ENCODE results near the gene MOB3B. TPM values are rescaled to one million over a fixed set of nuclear protein-coding genes. Genes with fewer than 3 reads are reported as not detected.

MOB3B gene
- 2.3 TPM for total RNA-seq
- 7.8 TPM for polyA plus RNA-seq
- long read RNA-seq, donor 1, full-length matches to known transcripts, result 1 of 1 reads
- long read RNA-seq, donor 1, partial matches to known transcripts, result 0 of 1 reads
- long read RNA-seq, donor 1, other reads (novel, unspliced or antisense), result 0 of 1 reads
- long read RNA-seq, donor 2, result 0 reads
- long read RNA-seq, donor 3, full-length matches to known transcripts, result 2 of 2 reads
- long read RNA-seq, donor 3, partial matches to known transcripts, result 0 of 2 reads
- long read RNA-seq, donor 3, other reads (novel, unspliced or antisense), result 0 of 2 reads
- long read RNA-seq, donor 4, full-length matches to known transcripts, result 3 of 3 reads
- long read RNA-seq, donor 4, partial matches to known transcripts, result 0 of 3 reads
- long read RNA-seq, donor 4, other reads (novel, unspliced or antisense), result 0 of 3 reads
- long read RNA-seq, donor 5, full-length matches to known transcripts, result 4 of 4 reads
- long read RNA-seq, donor 5, partial matches to known transcripts, result 0 of 4 reads
- long read RNA-seq, donor 5, other reads (novel, unspliced or antisense), result 0 of 4 reads
- long read RNA-seq, donor 6, full-length matches to known transcripts, result 1 of 1 reads
- long read RNA-seq, donor 6, partial matches to known transcripts, result 0 of 1 reads
- long read RNA-seq, donor 6, other reads (novel, unspliced or antisense), result 0 of 1 reads
- long read RNA-seq, donor 7, result 0 reads
- long read RNA-seq, donor 8, result 0 reads
- long read RNA-seq, donor 9, result 0 reads
- long read RNA-seq, donor 10, full-length matches to known transcripts, result 1 of 1 reads
- long read RNA-seq, donor 10, partial matches to known transcripts, result 0 of 1 reads
- long read RNA-seq, donor 10, other reads (novel, unspliced or antisense), result 0 of 1 reads

DNA sequence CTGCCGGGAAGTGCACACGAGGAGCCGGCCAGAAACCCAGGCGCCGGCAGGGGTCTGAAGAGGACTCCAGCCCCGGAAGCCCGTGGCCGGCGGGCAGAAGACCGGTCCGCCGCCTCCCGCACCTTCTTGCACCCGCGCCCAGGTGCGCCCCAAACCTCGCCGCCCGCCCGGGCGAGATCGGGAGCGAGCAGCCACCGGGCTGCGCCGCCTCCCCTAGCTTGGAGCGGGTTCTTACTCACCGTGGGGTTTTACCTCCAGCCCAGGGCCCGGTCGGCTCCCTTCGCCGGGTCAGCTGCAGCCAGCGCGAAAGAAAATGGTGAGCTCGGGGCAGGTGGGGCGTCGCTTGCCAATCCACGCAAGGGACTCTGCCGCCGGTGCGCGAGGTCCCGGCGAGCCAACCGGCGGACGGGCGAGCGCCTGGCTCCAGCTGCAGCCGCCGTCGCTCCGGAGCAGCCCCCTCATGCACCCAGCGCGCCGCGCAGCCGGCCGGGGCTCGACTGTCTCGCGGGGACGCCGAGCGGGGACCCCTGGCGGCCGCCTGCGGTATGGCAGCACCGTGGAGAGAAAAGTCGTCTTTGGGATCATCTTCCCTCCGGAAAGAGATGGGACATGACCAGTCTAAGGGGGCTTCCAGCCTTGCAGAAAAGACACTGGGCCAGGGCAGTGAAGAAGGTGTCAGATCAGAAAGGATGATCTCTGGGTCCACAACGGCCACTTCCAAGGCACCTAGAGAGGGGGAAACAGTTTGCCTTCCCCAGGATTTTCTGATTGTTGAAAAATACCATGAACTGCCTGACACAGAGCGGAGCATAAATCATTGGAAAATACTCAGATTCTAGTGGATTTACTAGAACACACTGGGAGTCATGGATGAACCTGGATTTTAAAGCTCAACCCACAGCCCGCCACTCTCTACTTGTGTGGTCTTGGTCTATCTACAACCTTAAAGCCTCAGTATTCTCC lies at the start of gene MOB3B:
Gene MOB3B (minus strand): TSS at position 499 of the 963 bp plus-strand sequence. CDS start 74,264 bp downstream, outside the sequence.
- 3% methylated on average over 74 of the region's 74 CpGs for WGBS
- Histone ChIP-seq H3K9me3 (ENCODE audit: control insufficient read depth in 2 of 2, insufficient read depth in 1 of 2, low read length in 1 of 2) (no peaks in the 10 kb centered on the region), H3K27me3 (ENCODE audit: control insufficient read depth in 2 of 2, insufficient read depth in 1 of 2, low read length in 1 of 2) (peaks cover 4 to 23% of the 10 kb centered on the region in 2 donors), H3K4me3 (ENCODE audit: low read length in 2 of 2) (peak within 1 kb of the TSS; percentile 53 to 64), H3K4me1 (ENCODE audit: control insufficient read depth in 2 of 2, insufficient read depth in 2 of 2, low read length in 2 of 2) (peaks cover 10 to 23% of the 10 kb centered on the region in 2 donors), H3K27ac (ENCODE audit: low read depth in 1 of 2, low read length in 1 of 2) (peak within 1 kb of the TSS; percentile 74 to 77), H3K36me3 (ENCODE audit: control insufficient read depth in 2 of 2, insufficient read depth in 2 of 2, low read length in 1 of 2) (no peaks in the 10 kb centered on the region)
- peak in 8 of 9 donors; percentile 36 to 79 (median 58) for DNase-seq (ENCODE audit: low read depth in 6 of 9, low spot score in 9 of 9)

DNA sequence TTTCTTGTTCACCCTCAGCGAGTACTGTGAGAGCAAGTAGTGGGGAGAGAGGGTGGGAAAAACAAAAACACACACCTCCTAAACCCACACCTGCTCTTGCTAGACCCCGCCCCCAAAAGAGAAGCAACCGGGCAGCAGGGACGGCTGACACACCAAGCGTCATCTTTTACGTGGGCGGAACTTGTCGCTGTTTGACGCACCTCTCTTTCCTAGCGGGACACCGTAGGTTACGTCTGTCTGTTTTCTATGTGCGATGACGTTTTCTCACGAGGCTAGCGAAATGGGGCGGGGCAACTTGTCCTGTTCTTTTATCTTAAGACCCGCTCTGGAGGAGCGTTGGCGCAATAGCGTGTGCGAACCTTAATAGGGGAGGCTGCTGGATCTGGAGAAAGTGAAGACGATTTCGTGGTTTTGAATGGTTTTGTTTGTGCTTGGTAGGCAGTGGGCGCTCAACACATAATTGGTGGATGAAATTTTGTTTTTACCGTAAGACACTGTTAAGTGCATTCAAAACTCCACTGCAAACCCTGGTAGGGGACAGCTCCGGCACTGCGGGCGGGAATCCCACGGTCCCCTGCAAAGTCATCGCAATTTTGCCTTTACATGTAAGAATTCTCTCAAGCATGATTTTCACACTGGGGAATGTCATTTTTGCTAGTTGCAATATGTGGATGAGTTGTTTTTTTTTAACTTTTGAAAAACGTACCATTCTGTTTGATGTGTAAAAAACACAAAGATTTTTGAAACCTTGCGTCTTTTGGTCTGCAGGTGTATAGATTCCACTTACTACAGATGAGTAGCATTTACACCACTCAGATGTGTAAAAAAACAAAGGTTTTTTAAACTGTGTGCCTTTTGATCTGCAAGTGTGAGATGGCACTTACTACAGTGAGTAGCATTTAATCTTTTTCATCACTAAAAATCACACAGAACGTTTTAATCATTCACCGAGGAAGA lies 44.3 kb upstream of the MOB3B start:
- peak overlapping the region; percentile 99 to 100 for H3K27ac ChIP-seq (ENCODE audit: low read depth in 1 of 2, low read length in 1 of 2)
- H3K27me3 ChIP-seq (ENCODE audit: control insufficient read depth in 2 of 2, insufficient read depth in 1 of 2, low read length in 1 of 2), result no peaks in the 10 kb centered on the region
- H3K9me3 ChIP-seq (ENCODE audit: control insufficient read depth in 2 of 2, insufficient read depth in 1 of 2, low read length in 1 of 2), result no peaks in the 10 kb centered on the region
- under 1% methylated on average over 35 of the region's 35 CpGs for WGBS
- DNase-seq (ENCODE audit: low read depth in 6 of 9, low spot score in 9 of 9), result peak; percentile 96 to 100 (median 99)
- H3K36me3 ChIP-seq (ENCODE audit: control insufficient read depth in 2 of 2, insufficient read depth in 2 of 2, low read length in 1 of 2), result no peaks in the 10 kb centered on the region
- peaks cover 6 to 11% of the 10 kb centered on the region in 2 donors for H3K4me1 ChIP-seq (ENCODE audit: control insufficient read depth in 2 of 2, insufficient read depth in 2 of 2, low read length in 2 of 2)
- peak overlapping the region; percentile 76 to 86 for H3K4me3 ChIP-seq (ENCODE audit: low read length in 2 of 2)

DNA sequence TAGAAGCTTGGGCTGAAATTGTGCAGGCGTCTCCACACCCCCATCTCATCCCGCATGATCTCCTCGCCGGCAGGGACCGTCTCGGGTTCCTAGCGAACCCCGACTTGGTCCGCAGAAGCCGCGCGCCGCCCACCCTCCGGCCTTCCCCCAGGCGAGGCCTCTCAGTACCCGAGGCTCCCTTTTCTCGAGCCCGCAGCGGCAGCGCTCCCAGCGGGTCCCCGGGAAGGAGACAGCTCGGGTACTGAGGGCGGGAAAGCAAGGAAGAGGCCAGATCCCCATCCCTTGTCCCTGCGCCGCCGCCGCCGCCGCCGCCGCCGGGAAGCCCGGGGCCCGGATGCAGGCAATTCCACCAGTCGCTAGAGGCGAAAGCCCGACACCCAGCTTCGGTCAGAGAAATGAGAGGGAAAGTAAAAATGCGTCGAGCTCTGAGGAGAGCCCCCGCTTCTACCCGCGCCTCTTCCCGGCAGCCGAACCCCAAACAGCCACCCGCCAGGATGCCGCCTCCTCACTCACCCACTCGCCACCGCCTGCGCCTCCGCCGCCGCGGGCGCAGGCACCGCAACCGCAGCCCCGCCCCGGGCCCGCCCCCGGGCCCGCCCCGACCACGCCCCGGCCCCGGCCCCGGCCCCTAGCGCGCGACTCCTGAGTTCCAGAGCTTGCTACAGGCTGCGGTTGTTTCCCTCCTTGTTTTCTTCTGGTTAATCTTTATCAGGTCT lies 43.5 kb upstream of the MOB3B start, which contains the start of gene C9orf72:
Gene C9orf72 (minus strand): TSS at position 564 of the 716 bp plus-strand sequence. CDS start 6,361 bp downstream, outside the sequence.
- DNase-seq (ENCODE audit: low read depth in 6 of 9, low spot score in 9 of 9), result peak in 2 of 9 donors; percentile 84 to 85
- under 1% methylated on average over 72 of the region's 72 CpGs for WGBS

DNA sequence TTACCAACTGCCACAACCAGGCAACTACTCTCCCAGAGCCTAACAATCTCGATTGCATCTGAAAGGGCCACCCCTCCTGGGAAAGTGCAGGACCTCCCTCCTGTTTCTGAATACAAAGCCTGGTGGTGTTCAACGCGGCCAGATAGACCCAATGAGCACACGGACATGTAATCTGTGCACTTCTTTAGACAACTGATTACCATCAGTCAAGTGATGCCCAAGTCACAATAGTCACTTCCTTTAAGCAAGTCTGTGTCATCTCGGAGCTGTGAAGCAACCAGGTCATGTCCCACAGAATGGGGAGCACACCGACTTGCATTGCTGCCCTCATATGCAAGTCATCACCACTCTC lies 42.9 kb upstream of the MOB3B start:
- 3% methylated on average over 6 of the region's 6 CpGs for WGBS
- Histone ChIP-seq H3K4me3 (ENCODE audit: low read length in 2 of 2) (peak overlapping the region; percentile 76 to 86), H3K27ac (ENCODE audit: low read depth in 1 of 2, low read length in 1 of 2) (peak overlapping the region; percentile 99 to 100), H3K9me3 (ENCODE audit: control insufficient read depth in 2 of 2, insufficient read depth in 1 of 2, low read length in 1 of 2) (no peaks in the 10 kb centered on the region), H3K36me3 (ENCODE audit: control insufficient read depth in 2 of 2, insufficient read depth in 2 of 2, low read length in 1 of 2) (no peaks in the 10 kb centered on the region), H3K27me3 (ENCODE audit: control insufficient read depth in 2 of 2, insufficient read depth in 1 of 2, low read length in 1 of 2) (no peaks in the 10 kb centered on the region), H3K4me1 (ENCODE audit: control insufficient read depth in 2 of 2, insufficient read depth in 2 of 2, low read length in 2 of 2) (peaks cover 6 to 11% of the 10 kb centered on the region in 2 donors)
- DNase-seq (ENCODE audit: low read depth in 6 of 9, low spot score in 9 of 9), result peak in 8 of 9 donors; percentile 42 to 84 (median 62)

More for the DNA sequence above, 43.5 kb upstream of the MOB3B start, which contains the start of gene C9orf72:
- H3K27me3 ChIP-seq (ENCODE audit: control insufficient read depth in 2 of 2, insufficient read depth in 1 of 2, low read length in 1 of 2), result no peaks in the 10 kb centered on the region
- H3K27ac ChIP-seq (ENCODE audit: low read depth in 1 of 2, low read length in 1 of 2), result peak within 1 kb of the TSS; percentile 99 to 100
- peaks cover 6 to 11% of the 10 kb centered on the region in 2 donors for H3K4me1 ChIP-seq (ENCODE audit: control insufficient read depth in 2 of 2, insufficient read depth in 2 of 2, low read length in 2 of 2)
- no peaks in the 10 kb centered on the region for H3K9me3 ChIP-seq (ENCODE audit: control insufficient read depth in 2 of 2, insufficient read depth in 1 of 2, low read length in 1 of 2)
- H3K4me3 ChIP-seq (ENCODE audit: low read length in 2 of 2), result peak within 1 kb of the TSS; percentile 76 to 86
- H3K36me3 ChIP-seq (ENCODE audit: control insufficient read depth in 2 of 2, insufficient read depth in 2 of 2, low read length in 1 of 2), result no peaks in the 10 kb centered on the region

DNA sequence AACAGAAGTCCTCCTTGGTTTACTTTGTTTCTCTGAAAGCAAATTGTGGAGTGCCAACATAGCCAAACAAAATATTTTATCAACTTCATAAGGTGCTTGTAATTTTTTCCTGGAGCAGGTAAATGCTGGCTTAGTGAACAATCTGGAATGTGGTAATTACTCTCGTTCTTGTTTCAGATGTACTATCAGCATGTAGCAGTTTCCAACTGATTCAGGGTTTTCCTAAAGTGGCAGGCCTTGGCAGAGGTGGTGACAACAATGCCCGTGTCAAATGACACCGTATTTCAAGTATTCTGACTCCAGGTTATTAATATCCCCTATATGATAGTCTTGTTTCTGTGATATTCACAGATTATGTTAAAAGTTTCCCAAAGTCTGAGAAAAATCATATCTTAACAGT lies 42.4 kb upstream of the MOB3B start:
- Histone ChIP-seq H3K9me3 (ENCODE audit: control insufficient read depth in 2 of 2, insufficient read depth in 1 of 2, low read length in 1 of 2) (no peaks in the 10 kb centered on the region), H3K4me3 (ENCODE audit: low read length in 2 of 2) (peak overlapping the region in 1 of 2 donors; percentile 86), H3K27ac (ENCODE audit: low read depth in 1 of 2, low read length in 1 of 2) (peak overlapping the region in 1 of 2 donors; percentile 100), H3K36me3 (ENCODE audit: control insufficient read depth in 2 of 2, insufficient read depth in 2 of 2, low read length in 1 of 2) (no peaks in the 10 kb centered on the region), H3K4me1 (ENCODE audit: control insufficient read depth in 2 of 2, insufficient read depth in 2 of 2, low read length in 2 of 2) (peaks cover 6 to 11% of the 10 kb centered on the region in 2 donors), H3K27me3 (ENCODE audit: control insufficient read depth in 2 of 2, insufficient read depth in 1 of 2, low read length in 1 of 2) (no peaks in the 10 kb centered on the region)
- DNase-seq (ENCODE audit: low read depth in 6 of 9, low spot score in 9 of 9), result no peak
- WGBS, result 72% methylated on average over 3 of the region's 3 CpGs

DNA sequence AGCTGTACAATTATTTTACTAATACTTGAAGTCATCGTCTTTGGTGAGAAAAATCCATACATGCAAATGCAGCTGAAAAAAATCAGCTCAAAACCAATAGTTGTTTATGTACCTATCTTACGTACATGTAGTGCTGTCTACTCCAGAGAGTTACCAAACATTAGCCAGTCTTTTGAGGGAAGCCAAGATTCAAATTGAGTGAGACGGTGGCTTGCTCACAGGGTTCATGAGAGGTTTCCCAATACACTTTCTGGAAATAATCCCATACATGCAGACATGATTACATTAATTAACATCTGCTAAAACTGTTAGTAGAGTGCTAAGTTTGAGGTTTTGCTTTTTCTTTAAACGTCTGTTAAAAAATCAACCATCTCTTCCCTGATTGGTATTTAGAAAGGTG lies 41.4 kb upstream of the MOB3B start:
- 95% methylated on average over 4 of the region's 4 CpGs for WGBS
- H3K9me3 ChIP-seq (ENCODE audit: control insufficient read depth in 2 of 2, insufficient read depth in 1 of 2, low read length in 1 of 2), result no peaks in the 10 kb centered on the region
- no peak overlapping the region for H3K4me3 ChIP-seq (ENCODE audit: low read length in 2 of 2)
- peaks cover 6 to 11% of the 10 kb centered on the region in 2 donors for H3K4me1 ChIP-seq (ENCODE audit: control insufficient read depth in 2 of 2, insufficient read depth in 2 of 2, low read length in 2 of 2)
- DNase-seq (ENCODE audit: low read depth in 6 of 9, low spot score in 9 of 9), result no peak
- H3K27ac ChIP-seq (ENCODE audit: low read depth in 1 of 2, low read length in 1 of 2), result no peak overlapping the region
- H3K27me3 ChIP-seq (ENCODE audit: control insufficient read depth in 2 of 2, insufficient read depth in 1 of 2, low read length in 1 of 2), result no peaks in the 10 kb centered on the region
- peaks cover 0 to 7% of the 10 kb centered on the region in 2 donors for H3K36me3 ChIP-seq (ENCODE audit: control insufficient read depth in 2 of 2, insufficient read depth in 2 of 2, low read length in 1 of 2)

DNA sequence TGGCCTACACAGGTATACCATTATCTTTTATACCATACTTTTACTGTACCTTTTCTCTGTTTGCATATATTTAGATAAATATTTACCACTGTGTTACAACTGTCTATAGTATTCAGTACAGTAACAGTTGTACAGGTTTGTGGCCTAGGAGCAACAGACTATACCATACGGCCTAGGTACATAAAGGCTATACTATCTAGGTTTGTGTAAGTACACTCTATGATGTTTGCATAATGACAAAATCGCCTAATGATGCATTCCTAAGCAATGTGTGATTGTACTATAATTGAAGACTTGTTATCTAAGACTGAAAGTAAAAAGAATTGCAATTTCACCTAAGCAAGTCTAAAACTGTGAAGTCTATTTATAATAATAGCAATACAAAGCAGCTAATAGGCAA lies 39.8 kb upstream of the MOB3B start:
- Histone ChIP-seq H3K4me3 (ENCODE audit: low read length in 2 of 2) (no peak overlapping the region), H3K27me3 (ENCODE audit: control insufficient read depth in 2 of 2, insufficient read depth in 1 of 2, low read length in 1 of 2) (no peaks in the 10 kb centered on the region), H3K36me3 (ENCODE audit: control insufficient read depth in 2 of 2, insufficient read depth in 2 of 2, low read length in 1 of 2) (peaks cover 0 to 8% of the 10 kb centered on the region in 2 donors), H3K9me3 (ENCODE audit: control insufficient read depth in 2 of 2, insufficient read depth in 1 of 2, low read length in 1 of 2) (no peaks in the 10 kb centered on the region), H3K27ac (ENCODE audit: low read depth in 1 of 2, low read length in 1 of 2) (no peak overlapping the region), H3K4me1 (ENCODE audit: control insufficient read depth in 2 of 2, insufficient read depth in 2 of 2, low read length in 2 of 2) (peaks cover 6 to 8% of the 10 kb centered on the region in 2 donors)
- WGBS, result 71% methylated on average over 2 of the region's 2 CpGs
- no peak for DNase-seq (ENCODE audit: low read depth in 6 of 9, low spot score in 9 of 9)
